Stimulated activated effector memory CD8-positive, alpha-beta T cell treated with anti-CD3 and anti-CD28 coated beads, Interleukin-12 subunit alpha, Interleukin-12 subunit beta, amount 100 ng/mL, for 72 hours (primary cell): ENCODE results near the gene PRR7.
"Not testable (repeated sequence)": the region's sequence is repeated elsewhere in the genome, so short reads cannot be mapped to it uniquely, and the experiment has no call there.

Experiments used
- ATAC-seq: fragments of 150-1000 bp; cut with Tn5 transposase; 2 replicates; pipeline ENCODE4 v1.10.0; 2021
- DNase-seq, 2 donors: peaks; one replicate each; pipeline ENCODE4 v3.0.0; 2021 to 2022; ENCODE audit warnings: low spot score in 2 of 2
- H3K27ac Mint-ChIP-seq: one replicate; pipeline ENCODE4 v1.8.0; 2022; ENCODE audit warnings: mild to moderate bottlenecking, mixed read lengths
- H3K36me3 Mint-ChIP-seq: one replicate; pipeline ENCODE4 v1.8.0; 2022; ENCODE audit warnings: mild to moderate bottlenecking, mixed read lengths
- H3K4me1 Mint-ChIP-seq: one replicate; pipeline ENCODE4 v1.8.0; 2022; ENCODE audit warnings: mixed read lengths
- H3K4me3 Mint-ChIP-seq: one replicate; pipeline ENCODE4 v1.8.0; 2022; ENCODE audit warnings: mild to moderate bottlenecking, mixed read lengths
- H3K9me3 Mint-ChIP-seq: one replicate; pipeline ENCODE4 v1.8.0; 2022; ENCODE audit warnings: mixed read lengths

PRR7 gene

GRCh38 chr5:177414481-177414880, 32.1 kb upstream of the PRR7 start:
- Mint-ChIP-seq H3K27ac (no peak overlapping the region), H3K4me1 (peaks cover 38% of the 10 kb centered on the region), H3K36me3 (no peaks in the 10 kb centered on the region), H3K4me3 (no peak overlapping the region), H3K9me3 (no peaks in the 10 kb centered on the region)
- ATAC-seq (no peak), DNase-seq (no peak)

DNA sequence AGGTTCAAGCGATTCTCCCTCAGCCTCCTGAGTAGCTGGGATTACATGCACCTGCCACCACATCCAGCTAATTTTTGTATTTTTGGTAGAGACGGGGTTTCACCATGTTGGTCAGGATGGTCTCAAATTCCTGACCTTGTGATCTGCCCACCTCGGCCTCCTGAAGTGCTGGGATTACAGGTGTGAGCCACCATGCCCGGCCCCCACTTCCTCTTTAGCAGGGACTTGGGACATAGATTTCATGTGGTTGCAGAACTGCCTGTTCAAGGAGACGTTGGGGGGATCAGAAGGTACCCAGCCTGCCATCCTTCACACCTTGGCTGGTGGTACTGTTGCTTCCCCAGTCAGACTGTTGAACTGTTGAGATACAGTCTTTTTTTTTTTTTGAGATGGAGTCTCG, 29.5 kb upstream of the PRR7 start:
- not testable (repeated sequence) for ATAC-seq, H3K27ac Mint-ChIP-seq, H3K36me3 Mint-ChIP-seq, H3K9me3 Mint-ChIP-seq, DNase-seq, H3K4me3 Mint-ChIP-seq
- H3K4me1 Mint-ChIP-seq, result peaks cover 19% of the 10 kb centered on the region

- H3K4me1 Mint-ChIP-seq, result peaks cover 3% of the 10 kb centered on the region
- DNase-seq, result no peak
- no peak overlapping the region for H3K4me3 Mint-ChIP-seq
- peak overlapping the region; percentile 26 for H3K27ac Mint-ChIP-seq
- no peak for ATAC-seq
- H3K9me3 Mint-ChIP-seq, result no peaks in the 10 kb centered on the region
- H3K36me3 Mint-ChIP-seq, result no peaks in the 10 kb centered on the region
Measured at GRCh38 chr5:177419046-177419445, 27.6 kb upstream of the PRR7 start.

- not testable (repeated sequence) for H3K27ac Mint-ChIP-seq, ATAC-seq, DNase-seq, H3K9me3 Mint-ChIP-seq, H3K36me3 Mint-ChIP-seq, H3K4me3 Mint-ChIP-seq
- peaks cover 14% of the 10 kb centered on the region for H3K4me1 Mint-ChIP-seq
Measured at GRCh38 chr5:177420472-177420871, 26.1 kb upstream of the PRR7 start.

GRCh38 chr5:177421062-177421798, 25.4 kb upstream of the PRR7 start:
- Mint-ChIP-seq H3K9me3 (no peaks in the 10 kb centered on the region), H3K4me1 (peaks cover 21% of the 10 kb centered on the region), H3K36me3 (peaks cover 10% of the 10 kb centered on the region), H3K27ac (no peak overlapping the region), H3K4me3 (no peak overlapping the region)
- ATAC-seq (no peak), DNase-seq (no peak)

DNA sequence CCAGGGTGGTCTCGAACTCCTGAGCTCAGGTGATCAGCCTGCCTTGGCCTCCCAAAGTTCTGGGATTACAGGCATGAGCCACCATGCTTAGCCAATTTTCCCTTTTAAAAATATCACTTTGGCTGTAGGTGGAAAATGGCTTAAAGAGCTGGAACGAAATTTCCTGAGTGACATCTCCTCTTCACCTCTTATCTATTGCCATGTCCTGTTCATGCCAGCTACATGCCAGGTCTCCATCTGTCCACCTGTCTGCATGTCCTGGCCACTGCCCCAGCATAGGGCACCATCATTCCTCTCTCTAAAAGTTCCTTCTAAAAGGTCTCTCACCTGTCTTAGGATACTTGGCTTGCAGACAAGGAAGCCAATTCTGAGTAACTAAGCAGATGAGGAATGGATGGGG, 22.9 kb upstream of the PRR7 start:
- H3K9me3 Mint-ChIP-seq, result no peaks in the 10 kb centered on the region
- peaks cover 31% of the 10 kb centered on the region for H3K36me3 Mint-ChIP-seq
- ATAC-seq, result no peak
- H3K4me1 Mint-ChIP-seq, result peaks cover 25% of the 10 kb centered on the region
- H3K4me3 Mint-ChIP-seq, result no peak overlapping the region
- DNase-seq, result no peak
- H3K27ac Mint-ChIP-seq, result no peak overlapping the region

DNA sequence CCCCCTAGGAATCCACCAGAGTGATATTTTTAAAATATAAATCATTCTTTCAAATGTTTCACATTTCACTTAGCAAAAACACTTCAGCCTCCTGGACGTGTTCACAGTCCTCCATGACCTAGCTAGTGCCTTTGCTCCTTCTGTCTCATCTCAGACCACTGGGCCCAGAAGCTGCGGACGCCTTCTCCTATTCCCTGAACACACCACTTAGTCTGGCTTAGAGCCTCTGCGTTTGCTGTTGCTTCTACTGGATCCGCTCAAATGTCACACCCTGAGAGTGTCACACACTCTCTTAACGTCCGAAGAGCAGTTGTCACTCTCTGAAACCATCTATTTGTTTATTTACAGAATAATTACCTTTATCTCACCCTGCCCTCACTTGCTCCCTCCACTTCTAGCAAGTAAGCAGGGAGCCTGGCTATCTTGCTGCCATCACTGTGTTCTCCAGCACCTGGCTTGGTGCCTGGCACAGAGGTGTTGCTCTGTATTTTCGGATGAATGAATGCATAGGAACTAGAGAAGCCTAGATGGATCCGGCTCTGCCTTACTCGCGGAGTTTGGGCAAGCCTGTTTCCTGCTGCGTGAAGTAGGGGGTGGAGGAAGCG, 21.3 kb upstream of the PRR7 start:
- Mint-ChIP-seq H3K4me3 (peak overlapping the region; percentile 76), H3K9me3 (no peaks in the 10 kb centered on the region), H3K36me3 (peaks cover 47% of the 10 kb centered on the region), H3K4me1 (peaks cover 42% of the 10 kb centered on the region), H3K27ac (peak overlapping the region; percentile 93)
- DNase-seq, result no peak
- no peak for ATAC-seq

DNA sequence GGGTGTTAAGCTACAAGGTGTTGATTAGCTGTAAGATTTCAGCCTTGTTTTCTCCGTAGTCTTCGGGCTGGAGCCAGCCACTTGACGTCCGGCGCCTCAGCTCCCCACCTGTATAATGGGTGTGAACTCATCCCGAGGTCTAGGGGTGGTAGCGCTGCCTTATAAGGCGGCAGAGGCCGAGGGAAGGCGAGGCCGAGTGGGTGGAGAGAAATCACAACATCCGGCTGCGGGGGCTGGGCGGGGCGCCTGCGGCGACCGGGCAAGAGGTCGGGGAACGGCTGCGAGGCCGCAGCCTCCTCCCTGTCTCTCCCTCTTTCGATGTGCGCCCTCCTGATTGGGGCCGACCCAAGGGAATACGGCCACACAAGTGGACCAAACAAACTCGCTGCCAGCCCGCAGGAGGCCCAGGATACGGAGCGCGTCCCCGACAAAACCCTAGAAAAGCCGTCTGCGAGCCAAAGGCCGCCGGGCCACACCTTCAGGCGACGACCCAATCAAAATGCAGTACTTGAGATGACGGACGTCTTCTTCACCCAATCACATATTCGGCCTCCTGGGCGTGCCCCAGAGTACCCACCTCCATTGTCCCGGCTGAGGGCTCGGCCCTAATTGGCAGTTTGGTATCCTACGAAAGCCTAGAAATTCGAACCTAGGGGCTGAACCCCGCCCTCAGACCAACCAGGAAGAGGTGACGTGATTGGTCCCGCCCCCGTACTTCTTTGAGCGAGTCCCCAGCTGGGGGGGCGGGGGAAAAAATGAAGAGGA, 20.6 kb upstream of the PRR7 start:
- peaks cover 48% of the 10 kb centered on the region for H3K4me1 Mint-ChIP-seq

DNA sequence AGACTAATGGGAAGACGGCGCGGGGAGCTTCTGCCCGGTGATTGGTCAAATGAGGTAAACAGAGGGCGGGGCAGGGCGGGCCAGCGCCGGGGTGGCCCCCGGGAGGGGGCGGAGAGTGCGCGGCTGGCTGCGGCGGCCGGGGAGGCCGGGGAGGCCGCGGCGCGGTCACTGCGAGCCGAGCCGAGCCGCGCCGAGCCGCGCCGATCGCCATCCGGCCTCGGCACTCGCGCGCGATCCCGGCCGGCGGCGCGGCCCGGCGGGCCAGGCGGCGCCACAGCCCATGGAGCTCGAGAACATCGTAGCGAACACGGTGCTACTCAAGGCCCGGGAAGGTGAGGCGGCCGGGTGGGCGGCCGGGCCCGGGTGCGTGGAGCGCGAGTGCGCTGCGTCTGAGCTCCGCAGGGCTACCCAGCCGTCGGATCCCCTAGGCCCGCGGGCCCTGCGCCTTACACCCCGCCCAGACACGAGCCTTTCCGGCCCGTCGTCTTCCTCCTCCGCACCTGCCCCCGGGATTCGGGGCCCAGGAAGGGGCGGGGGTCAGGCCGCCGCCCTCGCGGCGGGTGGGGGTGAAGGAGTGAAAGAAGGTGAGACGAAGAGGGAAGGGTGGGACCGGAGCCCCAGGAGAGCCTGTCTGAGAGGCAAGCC, 19.9 kb upstream of the PRR7 start, which contains the start of gene GRK6:
Gene GRK6, plus strand, starts transcription at position 111 of the 645 bp plus-strand sequence. Its CDS starts 170 bp downstream, at position 281.
- DNase-seq (peak in 1 of 2 donors; percentile 86), ATAC-seq (peak; percentile 71)
- Mint-ChIP-seq H3K27ac (peak within 1 kb of the TSS; percentile 93), H3K4me1 (peaks cover 55% of the 10 kb centered on the region), H3K36me3 (peaks cover 61% of the 10 kb centered on the region), H3K9me3 (no peaks in the 10 kb centered on the region), H3K4me3 (peak within 1 kb of the TSS; percentile 76)

More for the DNA sequence above, 20.6 kb upstream of the PRR7 start:
- H3K4me3 Mint-ChIP-seq, result peak overlapping the region; percentile 76
- ATAC-seq, result peak; percentile 89
- H3K27ac Mint-ChIP-seq, result peak overlapping the region; percentile 93
- H3K36me3 Mint-ChIP-seq, result peaks cover 54% of the 10 kb centered on the region
- H3K9me3 Mint-ChIP-seq, result no peaks in the 10 kb centered on the region
- DNase-seq, result peak; percentile 90 to 99

- Mint-ChIP-seq H3K27ac (peak overlapping the region; percentile 93), H3K4me3 (peak overlapping the region; percentile 76), H3K36me3 (peaks cover 68% of the 10 kb centered on the region), H3K9me3 (no peaks in the 10 kb centered on the region), H3K4me1 (peaks cover 62% of the 10 kb centered on the region)
- ATAC-seq, result no peak
- DNase-seq, result peak in 1 of 2 donors; percentile 63
Measured at GRCh38 chr5:177427211-177427822, 19.3 kb upstream of the PRR7 start.

- ATAC-seq, result no peak
- H3K36me3 Mint-ChIP-seq, result peaks cover 75% of the 10 kb centered on the region
- no peaks in the 10 kb centered on the region for H3K9me3 Mint-ChIP-seq
Measured at GRCh38 chr5:177427919-177428573, 18.6 kb upstream of the PRR7 start.

DNA sequence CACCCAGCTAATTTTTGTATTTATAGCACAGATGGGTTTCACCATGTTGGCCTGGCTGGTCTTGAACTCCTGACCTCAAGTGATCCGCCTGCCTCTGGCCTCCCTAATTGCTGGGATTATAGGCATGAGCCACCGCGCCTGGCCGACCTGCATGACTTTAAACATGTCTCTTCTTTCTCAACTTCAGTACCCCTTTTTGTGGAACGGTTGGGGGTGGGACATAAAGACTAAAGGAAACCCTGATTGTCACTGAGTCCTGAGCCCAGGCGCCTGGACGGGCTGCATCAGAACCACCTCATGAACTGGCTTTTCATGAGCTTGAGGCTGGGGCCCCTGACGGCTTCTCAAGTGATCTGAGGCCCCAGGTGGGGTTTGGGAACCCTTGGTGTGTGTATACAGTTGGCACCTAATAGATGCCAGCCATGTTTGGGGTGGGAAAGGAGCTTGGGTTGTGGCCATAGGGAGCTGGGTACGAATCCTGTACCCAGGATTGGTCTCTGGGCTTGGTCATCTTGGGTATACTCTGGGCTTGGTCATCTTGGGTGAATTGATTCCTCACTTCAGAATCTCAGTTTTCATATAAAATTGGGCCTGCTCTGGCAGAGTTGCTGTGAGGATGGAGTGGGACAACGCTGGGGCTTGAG, 17.9 kb upstream of the PRR7 start:
- Mint-ChIP-seq H3K36me3 (peaks cover 81% of the 10 kb centered on the region), H3K9me3 (no peaks in the 10 kb centered on the region)

More at GRCh38 chr5:177427919-177428573, 18.6 kb upstream of the PRR7 start:
- Mint-ChIP-seq H3K4me1 (peaks cover 68% of the 10 kb centered on the region), H3K4me3 (peak overlapping the region; percentile 76), H3K27ac (peak overlapping the region; percentile 93)
- DNase-seq, result peak in 1 of 2 donors; percentile 78

GRCh38 chr5:177429248-177430040, 17.2 kb upstream of the PRR7 start:
- Mint-ChIP-seq H3K4me1 (peaks cover 75% of the 10 kb centered on the region), H3K9me3 (no peaks in the 10 kb centered on the region), H3K27ac (peak overlapping the region; percentile 93), H3K4me3 (peak overlapping the region; percentile 76), H3K36me3 (peaks cover 89% of the 10 kb centered on the region)
- DNase-seq (peak; percentile 56 to 87), ATAC-seq (peak; percentile 47)

More for the DNA sequence above, 17.9 kb upstream of the PRR7 start:
- no peak for DNase-seq
- H3K4me1 Mint-ChIP-seq, result peaks cover 72% of the 10 kb centered on the region
- peak overlapping the region; percentile 76 for H3K4me3 Mint-ChIP-seq
- no peak for ATAC-seq
- H3K27ac Mint-ChIP-seq, result peak overlapping the region; percentile 93
